ENCODE results near the gene PRKAB2. TPM values are rescaled to one million over a fixed set of nuclear protein-coding genes. Genes with fewer than 3 reads are reported as not detected.

Gene PRKAB2
- total and polyA plus RNA-seq, 2 of the 4 experiments (the other 2 are of a cell fraction): 8.4 to 11.0 TPM

DNA sequence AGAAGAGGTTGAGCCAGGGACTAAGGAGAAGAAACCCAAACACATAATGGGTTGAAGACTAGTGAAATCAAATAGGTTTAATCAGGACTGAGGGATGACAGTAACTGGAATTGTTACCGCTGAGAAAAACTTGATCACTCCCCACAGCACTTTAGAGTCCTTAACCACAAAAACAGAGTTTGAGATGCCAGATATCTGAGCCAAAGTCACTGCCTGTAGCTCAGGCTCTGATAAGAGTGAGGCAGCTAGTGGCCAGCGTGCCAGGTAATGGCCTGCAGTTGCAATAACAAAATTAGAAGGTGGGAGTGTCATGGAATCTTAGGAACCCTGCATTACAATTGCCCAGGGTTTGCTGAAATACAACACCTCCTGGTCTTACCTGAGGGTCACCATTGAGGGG is 48.0 kb downstream of the PRKAB2 start:
- in situ Hi-C loops (cut with MboI; ENCODE audit: low sequenced_read_pairs): no loop called here
- POLR2A ChIA-PET (ENCODE audit: unreplicated experiment): no interaction called here
- no peak overlapping the region for H2AFZ ChIP-seq (replicated peaks; ENCODE audit: low read length, poor library complexity)
- no peaks in the 10 kb centered on the region for H3K9me1 ChIP-seq (ENCODE audit: insufficient read depth, low read length)
- no peak overlapping the region for H4K91ac ChIP-seq (ENCODE audit: insufficient read depth, low read depth, low read length)
- no peak for ATAC-seq (ENCODE audit: low read depth)
- no peak overlapping the region for H3K23ac ChIP-seq (ENCODE audit: low read depth, low read length)
- H2BK120ac ChIP-seq (ENCODE audit: low read depth, low read length): no peak overlapping the region
- no peaks in the 10 kb centered on the region for H3K9me3 ChIP-seq (ENCODE audit: control insufficient read depth, insufficient read depth, low read length)
- no peak overlapping the region for H3K4ac ChIP-seq (ENCODE audit: low read depth, low read length)
- no peaks in the 10 kb centered on the region for H4K20me1 ChIP-seq (ENCODE audit: insufficient read depth, low read length)
- H2BK5ac ChIP-seq (ENCODE audit: low read depth, low read length, poor library complexity, severe bottlenecking): no peak overlapping the region
- no peaks in the 10 kb centered on the region for H3K4me1 ChIP-seq (ENCODE audit: control insufficient read depth, insufficient read depth, low read length)
- H3K18ac ChIP-seq (ENCODE audit: low read depth, low read length): no peak overlapping the region
- H4K8ac ChIP-seq (ENCODE audit: low read depth in 2 of 2, low read length in 2 of 2): no peak overlapping the region
- intact Hi-C loops (cut with micrococcal nuclease): no loop called here
- BruUV-seq (replicated peaks): no TSS peak
- no peak overlapping the region for H3K4me2 ChIP-seq (ENCODE audit: low read depth, low read length)
- CTCF ChIA-PET: no interaction called here
- no peak overlapping the region for H2AK5ac ChIP-seq (ENCODE audit: low read depth, low read length)
- no peak overlapping the region for H3K4me3 ChIP-seq (ENCODE audit: insufficient read depth, low read depth, low read length)
- WGBS, 2 experiments (ENCODE audit: extremely low coverage in 2 of 2, insufficient read length in 1 of 2): 0% methylated on average over 1 of the region's 2 CpGs; no CpG with 5 or more reads in 1 of the 2 experiments
- TF ChIP-seq POLR2A (IDR thresholded peaks at IDR 0.05; ENCODE audit: low read depth, low read length): no peak
- TF ChIP-seq ELK1 (IDR thresholded peaks at IDR 0.05; ENCODE audit: borderline replicate concordance, low read depth, low read length): no peak
- TF ChIP-seq USF2 (IDR thresholded peaks at IDR 0.05; ENCODE audit: low read depth, low read length): no peak
- no peak for TF ChIP-seq RAD21 (IDR thresholded peaks at IDR 0.05; ENCODE audit: low read length)
- no peak for TF ChIP-seq MXI1 (IDR thresholded peaks at IDR 0.05; ENCODE audit: borderline replicate concordance, low read depth, low read length)
- no peak for TF ChIP-seq RFX5 (IDR thresholded peaks at IDR 0.05; ENCODE audit: low read depth, low read length)
- TF ChIP-seq BHLHE40 (IDR thresholded peaks at IDR 0.05; ENCODE audit: low read depth, low read length): no peak
- TF ChIP-seq MAZ (IDR thresholded peaks at IDR 0.05; ENCODE audit: borderline replicate concordance, low read depth, low read length): no peak
- TF ChIP-seq NFE2L2 (IDR thresholded peaks at IDR 0.05; ENCODE audit: low read depth, low read length): no peak
- H2BK20ac ChIP-seq (ENCODE audit: low read depth, low read length): no peak overlapping the region
- dilution Hi-C loops (cut with HindIII; ENCODE audit: low sequenced_read_pairs, unreplicated experiment): no loop called here
- DNase-seq: no peak
- H3K56ac ChIP-seq (ENCODE audit: extremely low read depth, insufficient read depth, low read length): no peak overlapping the region
- H3K79me1 ChIP-seq (ENCODE audit: low read depth in 1 of 2, low read length in 2 of 2): no peaks in the 10 kb centered on the region
- no peak overlapping the region for H3K14ac ChIP-seq (replicated peaks; ENCODE audit: low read depth, low read length)
- H3K27ac ChIP-seq (ENCODE audit: insufficient read depth, low read length): no peak overlapping the region
- no peaks in the 10 kb centered on the region for H3K27me3 ChIP-seq (ENCODE audit: control insufficient read depth, insufficient read depth, low read length)
- H3K36me3 ChIP-seq (ENCODE audit: control insufficient read depth, insufficient read depth, low read length): no peaks in the 10 kb centered on the region
- H3K9ac ChIP-seq (ENCODE audit: low read depth, low read length): no peak overlapping the region
- no peak overlapping the region for H4K5ac ChIP-seq (ENCODE audit: low read depth, low read length)
- no peak overlapping the region for H2BK15ac ChIP-seq (ENCODE audit: low read depth, low read length)
- H2AK9ac ChIP-seq (replicated peaks; ENCODE audit: low read depth, low read length, poor library complexity): no peak overlapping the region

All from IMR-90 (cell line).